Lower lobe of right lung (tissue), 2 donors: ENCODE data around the gene RBAK. TPM values are rescaled to one million over a fixed set of nuclear protein-coding genes. Genes with fewer than 3 reads are reported as not detected.
"Not testable (repeated sequence)": the region's sequence is repeated elsewhere in the genome, so short reads cannot be mapped to it uniquely, and the experiment has no call there.

Experiments used
- ATAC-seq, 2 donors: fragments of 200-7000 bp; cut with Tn5 transposase; one replicate each; pipeline ENCODE4 v1.9.1; 2020 to 2022; ENCODE audit warnings: mild to moderate bottlenecking in 2 of 2, moderate library complexity in 2 of 2
- DNase-seq: peaks from one replicate; pipeline ENCODE4 v3.0.0-alpha.2; 2020
- H3K27ac ChIP-seq: fragments of 200-600 bp; one replicate; pipeline ENCODE4 v1.8.0; 2022
- H3K27me3 ChIP-seq: fragments of 200-600 bp; one replicate; pipeline ENCODE4 v1.8.0; 2022; ENCODE audit warnings: low read depth
- H3K36me3 ChIP-seq: fragments of 200-600 bp; one replicate; pipeline ENCODE4 v1.8.0; 2022; ENCODE audit warnings: mild to moderate bottlenecking
- H3K4me1 ChIP-seq: fragments of 200-600 bp; one replicate; pipeline ENCODE4 v1.8.0; 2022
- H3K4me3 ChIP-seq: fragments of 200-600 bp; one replicate; pipeline ENCODE4 v1.8.0; 2022; ENCODE audit warnings: mild to moderate bottlenecking
- H3K9me3 ChIP-seq: fragments of 200-600 bp; one replicate; pipeline ENCODE4 v1.8.0; 2022
- intact Hi-C: fragments of 100-400 bp; cut with DNase I; formaldehyde crosslinking; loops from one replicate; pipeline ENCODE4 v1.11.0; 2022
- total RNA-seq: library from RNA; stranded (reverse); fragmentation: NEBNext Ultra II Directional; extraction: Animal tissue kit (Norgen Biotek cat#: 25700); gene quantifications from one replicate; pipeline ENCODE4 v1.2.1, GENCODE V29; 2021
- TF ChIP-seq, protein P1 (sequence below): fragments of 200-600 bp; IDR thresholded peaks from one replicate; pipeline ENCODE4 v1.8.0; 2022; ENCODE audit warnings: antibody characterized with exemption, mild to moderate bottlenecking
- donor health status: DM: no; HTN: yes; CAD: no; lungs with severe emphysema.

Gene RBAK
- total RNA-seq, 1 donor from 2014 or later = 10.4 TPM

DNA sequence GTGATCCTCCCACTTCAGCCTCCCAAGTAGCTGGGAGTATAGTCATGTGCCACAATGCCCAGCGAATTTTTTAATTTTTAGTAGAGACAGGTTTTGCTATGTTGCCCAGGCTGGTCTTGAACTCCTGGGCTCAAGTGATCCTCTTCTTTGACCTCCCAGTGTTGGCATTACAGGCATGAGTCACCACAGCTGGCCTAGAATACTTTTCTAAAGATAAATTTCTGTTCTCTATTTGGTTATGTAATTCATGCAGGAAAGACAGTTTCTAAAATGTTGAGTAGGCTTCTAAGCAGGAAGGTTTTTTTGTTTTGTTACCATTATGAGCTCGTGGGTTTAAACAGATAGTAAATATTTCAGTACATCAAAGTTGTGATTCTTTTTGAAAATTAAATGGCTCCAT, 5.0 kb downstream of the RBAK start:
- DNase-seq (no peak), ATAC-seq (no peak)
- Histone ChIP-seq H3K4me1 (peaks cover under 1% of the 10 kb centered on the region), H3K27me3 (no peaks in the 10 kb centered on the region), H3K36me3 (peaks cover 37% of the 10 kb centered on the region), H3K9me3 (peaks cover 32% of the 10 kb centered on the region), H3K4me3 (no peak overlapping the region), H3K27ac (no peak overlapping the region)
- TF ChIP-seq, protein P1, sequence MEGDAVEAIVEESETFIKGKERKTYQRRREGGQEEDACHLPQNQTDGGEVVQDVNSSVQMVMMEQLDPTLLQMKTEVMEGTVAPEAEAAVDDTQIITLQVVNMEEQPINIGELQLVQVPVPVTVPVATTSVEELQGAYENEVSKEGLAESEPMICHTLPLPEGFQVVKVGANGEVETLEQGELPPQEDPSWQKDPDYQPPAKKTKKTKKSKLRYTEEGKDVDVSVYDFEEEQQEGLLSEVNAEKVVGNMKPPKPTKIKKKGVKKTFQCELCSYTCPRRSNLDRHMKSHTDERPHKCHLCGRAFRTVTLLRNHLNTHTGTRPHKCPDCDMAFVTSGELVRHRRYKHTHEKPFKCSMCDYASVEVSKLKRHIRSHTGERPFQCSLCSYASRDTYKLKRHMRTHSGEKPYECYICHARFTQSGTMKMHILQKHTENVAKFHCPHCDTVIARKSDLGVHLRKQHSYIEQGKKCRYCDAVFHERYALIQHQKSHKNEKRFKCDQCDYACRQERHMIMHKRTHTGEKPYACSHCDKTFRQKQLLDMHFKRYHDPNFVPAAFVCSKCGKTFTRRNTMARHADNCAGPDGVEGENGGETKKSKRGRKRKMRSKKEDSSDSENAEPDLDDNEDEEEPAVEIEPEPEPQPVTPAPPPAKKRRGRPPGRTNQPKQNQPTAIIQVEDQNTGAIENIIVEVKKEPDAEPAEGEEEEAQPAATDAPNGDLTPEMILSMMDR = no peak
- intact Hi-C loops = no loop called here

DNA sequence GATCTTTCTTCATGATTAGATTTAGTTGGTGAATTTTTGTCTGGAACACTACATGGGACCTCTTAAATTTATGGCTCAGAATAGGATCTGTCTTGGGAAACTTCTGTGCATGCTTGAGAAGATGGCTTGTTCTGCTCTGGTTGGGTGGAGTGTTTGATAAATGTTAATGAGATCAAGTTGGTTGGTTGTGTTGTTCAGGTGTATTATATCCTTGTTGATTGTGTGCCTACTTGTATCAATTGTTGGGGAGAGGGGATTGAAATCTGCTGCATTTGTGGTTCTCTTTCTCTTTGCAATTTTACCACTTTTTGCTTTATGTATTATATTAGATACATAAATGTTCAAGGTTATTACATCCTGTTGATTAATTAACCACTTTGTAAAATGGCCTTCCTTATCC, 6.1 kb downstream of the RBAK start:
- H3K27me3 ChIP-seq, H3K4me3 ChIP-seq, H3K4me1 ChIP-seq, intact Hi-C loops, ATAC-seq, DNase-seq, H3K27ac ChIP-seq: not testable (repeated sequence)
- peaks cover 32% of the 10 kb centered on the region for H3K9me3 ChIP-seq
- H3K36me3 ChIP-seq = peaks cover 46% of the 10 kb centered on the region

DNA sequence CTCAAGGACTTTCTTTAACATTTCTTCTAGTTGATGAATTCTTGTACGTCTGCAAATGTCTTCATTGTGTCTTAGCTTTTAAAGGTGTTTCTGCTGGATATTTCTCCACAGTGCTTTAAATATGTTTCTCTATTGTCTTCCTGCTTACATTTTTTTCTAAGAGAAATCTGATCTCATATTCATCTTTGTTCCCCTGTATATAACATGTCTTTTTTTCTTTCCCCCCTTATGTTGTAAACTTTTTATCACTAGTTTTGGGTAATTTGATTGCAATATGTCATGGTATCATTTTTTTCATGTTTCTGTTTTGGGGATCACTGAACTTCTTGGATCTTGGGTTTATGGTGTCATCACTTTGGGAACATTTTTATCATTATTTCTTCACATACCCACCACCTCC, 7.5 kb downstream of the RBAK start:
- no peaks in the 10 kb centered on the region for H3K27me3 ChIP-seq
- DNase-seq = no peak
- H3K4me1 ChIP-seq = no peaks in the 10 kb centered on the region
- ATAC-seq = no peak
- peaks cover 35% of the 10 kb centered on the region for H3K9me3 ChIP-seq
- peaks cover 59% of the 10 kb centered on the region for H3K36me3 ChIP-seq
- H3K27ac ChIP-seq = no peak overlapping the region
- intact Hi-C loops = no loop called here
- TF ChIP-seq, protein P1 = no peak
- H3K4me3 ChIP-seq = no peak overlapping the region

DNA sequence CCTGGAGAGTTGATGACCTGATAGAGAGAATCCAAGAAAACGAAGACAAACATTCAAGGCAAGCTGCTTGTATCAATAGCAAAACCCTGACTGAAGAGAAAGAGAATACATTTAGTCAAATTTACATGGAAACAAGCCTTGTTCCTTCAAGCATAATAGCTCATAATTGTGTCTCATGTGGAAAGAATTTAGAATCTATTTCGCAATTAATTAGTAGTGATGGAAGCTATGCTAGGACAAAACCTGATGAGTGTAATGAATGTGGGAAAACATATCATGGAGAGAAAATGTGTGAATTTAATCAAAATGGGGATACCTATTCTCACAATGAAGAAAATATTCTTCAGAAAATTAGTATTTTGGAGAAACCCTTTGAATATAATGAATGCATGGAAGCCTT, 18.0 kb downstream of the RBAK start:
- H3K4me1 ChIP-seq = no peaks in the 10 kb centered on the region
- intact Hi-C loops = no loop called here
- TF ChIP-seq, protein P1 = no peak
- no peak overlapping the region for H3K27ac ChIP-seq
- no peak for DNase-seq
- H3K4me3 ChIP-seq = no peak overlapping the region
- ATAC-seq = no peak
- H3K9me3 ChIP-seq = peaks cover 94% of the 10 kb centered on the region
- no peaks in the 10 kb centered on the region for H3K27me3 ChIP-seq
- peaks cover 55% of the 10 kb centered on the region for H3K36me3 ChIP-seq

DNA sequence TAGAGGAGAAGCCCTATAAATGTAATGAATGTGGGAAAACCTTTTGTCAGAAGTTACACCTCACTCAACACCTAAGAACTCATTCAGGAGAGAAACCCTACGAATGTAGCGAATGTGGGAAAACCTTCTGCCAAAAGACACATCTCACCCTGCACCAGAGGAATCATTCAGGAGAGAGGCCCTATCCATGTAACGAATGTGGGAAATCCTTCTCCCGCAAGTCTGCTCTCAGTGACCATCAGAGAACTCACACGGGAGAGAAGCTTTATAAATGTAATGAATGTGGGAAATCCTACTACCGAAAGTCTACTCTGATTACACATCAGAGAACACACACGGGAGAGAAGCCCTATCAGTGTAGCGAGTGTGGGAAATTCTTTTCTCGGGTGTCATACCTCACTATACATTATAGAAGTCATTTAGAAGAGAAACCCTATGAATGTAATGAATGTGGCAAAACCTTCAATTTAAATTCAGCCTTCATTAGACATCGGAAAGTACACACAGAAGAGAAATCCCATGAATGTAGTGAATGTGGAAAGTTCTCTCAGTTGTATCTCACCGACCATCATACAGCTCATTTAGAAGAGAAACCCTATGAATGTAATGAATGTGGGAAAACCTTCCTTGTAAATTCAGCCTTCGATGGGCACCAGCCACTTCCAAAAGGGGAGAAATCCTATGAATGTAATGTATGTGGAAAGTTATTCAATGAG, 18.9 kb downstream of the RBAK start:
- peaks cover 47% of the 10 kb centered on the region for H3K36me3 ChIP-seq
- intact Hi-C loops = no loop called here
- DNase-seq = no peak
- no peak for ATAC-seq
- H3K27me3 ChIP-seq = no peaks in the 10 kb centered on the region
- H3K4me3 ChIP-seq = no peak overlapping the region
- no peak overlapping the region for H3K27ac ChIP-seq
- peaks cover 98% of the 10 kb centered on the region for H3K9me3 ChIP-seq
- TF ChIP-seq, protein P1 = no peak
- no peaks in the 10 kb centered on the region for H3K4me1 ChIP-seq

DNA sequence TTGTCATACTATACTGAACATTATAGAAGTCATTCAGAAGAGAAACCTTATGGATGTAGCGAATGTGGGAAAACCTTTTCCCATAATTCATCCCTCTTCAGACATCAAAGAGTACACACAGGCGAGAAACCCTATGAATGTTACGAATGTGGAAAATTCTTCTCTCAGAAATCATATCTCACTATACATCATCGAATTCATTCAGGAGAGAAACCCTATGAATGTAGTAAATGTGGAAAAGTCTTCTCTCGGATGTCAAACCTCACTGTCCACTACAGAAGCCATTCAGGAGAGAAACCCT, 19.4 kb downstream of the RBAK start:
- peaks cover 42% of the 10 kb centered on the region for H3K36me3 ChIP-seq
- no peaks in the 10 kb centered on the region for H3K27me3 ChIP-seq
- DNase-seq = no peak
- no peak overlapping the region for H3K27ac ChIP-seq
- ATAC-seq = no peak
- H3K9me3 ChIP-seq = peaks cover 98% of the 10 kb centered on the region
- no peaks in the 10 kb centered on the region for H3K4me1 ChIP-seq
- TF ChIP-seq, protein P1 = no peak
- intact Hi-C loops = no loop called here
- no peak overlapping the region for H3K4me3 ChIP-seq
